GM12864 (cell line): ENCODE data around the gene ANXA4.

Experiments
- DNase-seq: peaks from one replicate; pipeline ENCODE4 v3.0.0-alpha.2; 2011; ENCODE audit warnings: low read depth
- H3K4me3 ChIP-seq: 2 replicates; pipeline ENCODE4 v1.5.1; 2011; ENCODE audit warnings: mild to moderate bottlenecking, low read depth, low read length, control low read depth
- CTCF ChIP-seq: IDR thresholded peaks from 2 replicates; pipeline ENCODE4 v1.5.1; 2011; ENCODE audit warnings: low read depth, mild to moderate bottlenecking, moderate library complexity, low read length, control low read depth, inconsistent platforms; ENCODE audit errors: missing control alignments

ANXA4 gene

GRCh38 chr2:69807821-69808540, 66.0 kb downstream of the ANXA4 start:
- TF ChIP-seq CTCF: no peak
- DNase-seq: no peak
- H3K4me3 ChIP-seq: no peak overlapping the region

- no peak for TF ChIP-seq CTCF
- H3K4me3 ChIP-seq: no peak overlapping the region
- no peak for DNase-seq
Measured at GRCh38 chr2:69810550-69810949, 68.6 kb downstream of the ANXA4 start.

GRCh38 chr2:69811018-69811417, 69.1 kb downstream of the ANXA4 start:
- H3K4me3 ChIP-seq: no peak overlapping the region
- DNase-seq: no peak
- no peak for TF ChIP-seq CTCF

GRCh38 chr2:69811591-69811990, 69.7 kb downstream of the ANXA4 start:
- no peak overlapping the region for H3K4me3 ChIP-seq
- no peak for TF ChIP-seq CTCF
- DNase-seq: no peak

- no peak for TF ChIP-seq CTCF
- DNase-seq: no peak
- H3K4me3 ChIP-seq: no peak overlapping the region
Measured at GRCh38 chr2:69815717-69816116, 73.8 kb downstream of the ANXA4 start.

GRCh38 chr2:69816923-69817542, 75.1 kb downstream of the ANXA4 start:
- peak; percentile 78 for DNase-seq
- TF ChIP-seq CTCF: peak; percentile 75
- no peak overlapping the region for H3K4me3 ChIP-seq
